HCEC 1CT (cell line): ENCODE results near the gene MELK.

Experiments
- DNase-seq: peaks from one replicate; pipeline ENCODE4 v3.0.0-alpha.2; 2017

MELK gene

GRCh38 chr9:36584620-36585460, 12.1 kb downstream of the MELK start:
- DNase-seq, result peak; percentile 90

- DNase-seq, result no peak
Observed at GRCh38 chr9:36590231-36590630, 17.5 kb downstream of the MELK start.

GRCh38 chr9:36592801-36593583, 20.3 kb downstream of the MELK start:
- DNase-seq, result no peak

- DNase-seq, result no peak
Observed at GRCh38 chr9:36594213-36594612, 21.5 kb downstream of the MELK start.

- peak; percentile 71 for DNase-seq
Observed at GRCh38 chr9:36597412-36598178, 24.9 kb downstream of the MELK start.

GRCh38 chr9:36598273-36598672, 25.6 kb downstream of the MELK start:
- no peak for DNase-seq

- no peak for DNase-seq
Observed at GRCh38 chr9:36603006-36603405, 30.3 kb downstream of the MELK start.

GRCh38 chr9:36609306-36609705, 36.6 kb downstream of the MELK start:
- DNase-seq, result no peak

GRCh38 chr9:36622121-36622520, 49.4 kb downstream of the MELK start:
- no peak for DNase-seq

- DNase-seq, result peak; percentile 62
Observed at GRCh38 chr9:36623280-36623679, 50.6 kb downstream of the MELK start.

GRCh38 chr9:36625006-36625615, 52.4 kb downstream of the MELK start:
- DNase-seq, result peak; percentile 85

GRCh38 chr9:36632892-36633291, 60.2 kb downstream of the MELK start:
- peak; percentile 30 for DNase-seq

GRCh38 chr9:36637491-36638270, 65.0 kb downstream of the MELK start:
- DNase-seq, result no peak

GRCh38 chr9:36640771-36641381, 68.2 kb downstream of the MELK start:
- no peak for DNase-seq

GRCh38 chr9:36642817-36643216, 70.1 kb downstream of the MELK start:
- no peak for DNase-seq

GRCh38 chr9:36656842-36657241, 84.1 kb downstream of the MELK start:
- no peak for DNase-seq

- no peak for DNase-seq
Observed at GRCh38 chr9:36659500-36659899, 86.8 kb downstream of the MELK start.

GRCh38 chr9:36664806-36665205, 92.1 kb downstream of the MELK start:
- no peak for DNase-seq

GRCh38 chr9:36665387-36665786, 92.7 kb downstream of the MELK start:
- no peak for DNase-seq

GRCh38 chr9:36665921-36666431, 93.3 kb downstream of the MELK start:
- peak; percentile 11 for DNase-seq

GRCh38 chr9:36671561-36671960, 98.9 kb downstream of the MELK start:
- DNase-seq, result no peak
